Astrocyte of the spinal cord (primary cell): ENCODE measurements around the gene SERPINE2.

ENCODE experiments used
- DNase-seq: peaks from one replicate; pipeline ENCODE4 v3.0.0; 2011; ENCODE audit warnings: low read depth, low spot score
- H3K4me3 ChIP-seq: 2 replicates; pipeline ENCODE4 v1.5.1; 2011; ENCODE audit warnings: low read depth, mild to moderate bottlenecking, low read length, moderate library complexity
- in situ Hi-C: cut with HindIII; loops from 2 replicates; pipeline ENCODE4 v1.10.0; 2017; ENCODE audit warnings: low sequenced_read_pairs
- TF ChIP-seq, protein P1 (sequence below): IDR thresholded peaks from 2 replicates; pipeline ENCODE4 v1.5.1; 2012; ENCODE audit warnings: low read depth, mild to moderate bottlenecking, low read length, inconsistent platforms

SERPINE2 gene

DNA sequence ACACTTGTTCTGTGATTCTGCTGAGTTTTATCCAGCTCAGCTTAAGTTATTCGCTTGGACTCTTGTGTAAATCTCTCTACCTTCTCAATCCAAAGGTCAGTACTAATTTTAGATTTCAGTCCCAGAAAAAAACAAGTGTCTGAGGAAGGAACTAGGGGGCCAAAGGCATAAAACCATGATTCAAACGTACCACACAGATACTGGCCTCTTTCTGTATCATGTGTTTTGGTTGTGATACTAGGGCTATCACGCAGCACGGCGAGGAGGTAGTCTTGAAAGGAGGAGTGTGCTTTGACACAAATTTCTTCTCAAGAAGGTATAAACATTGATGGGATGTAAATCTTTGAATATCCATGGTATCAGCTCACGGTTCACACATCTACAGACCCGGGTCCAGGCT lies 8.3 kb downstream of the SERPINE2 start:
- H3K4me3 ChIP-seq: no peak overlapping the region
- TF ChIP-seq, protein P1, sequence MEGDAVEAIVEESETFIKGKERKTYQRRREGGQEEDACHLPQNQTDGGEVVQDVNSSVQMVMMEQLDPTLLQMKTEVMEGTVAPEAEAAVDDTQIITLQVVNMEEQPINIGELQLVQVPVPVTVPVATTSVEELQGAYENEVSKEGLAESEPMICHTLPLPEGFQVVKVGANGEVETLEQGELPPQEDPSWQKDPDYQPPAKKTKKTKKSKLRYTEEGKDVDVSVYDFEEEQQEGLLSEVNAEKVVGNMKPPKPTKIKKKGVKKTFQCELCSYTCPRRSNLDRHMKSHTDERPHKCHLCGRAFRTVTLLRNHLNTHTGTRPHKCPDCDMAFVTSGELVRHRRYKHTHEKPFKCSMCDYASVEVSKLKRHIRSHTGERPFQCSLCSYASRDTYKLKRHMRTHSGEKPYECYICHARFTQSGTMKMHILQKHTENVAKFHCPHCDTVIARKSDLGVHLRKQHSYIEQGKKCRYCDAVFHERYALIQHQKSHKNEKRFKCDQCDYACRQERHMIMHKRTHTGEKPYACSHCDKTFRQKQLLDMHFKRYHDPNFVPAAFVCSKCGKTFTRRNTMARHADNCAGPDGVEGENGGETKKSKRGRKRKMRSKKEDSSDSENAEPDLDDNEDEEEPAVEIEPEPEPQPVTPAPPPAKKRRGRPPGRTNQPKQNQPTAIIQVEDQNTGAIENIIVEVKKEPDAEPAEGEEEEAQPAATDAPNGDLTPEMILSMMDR: no peak
- DNase-seq: no peak
- in situ Hi-C loops: no loop called here

DNA sequence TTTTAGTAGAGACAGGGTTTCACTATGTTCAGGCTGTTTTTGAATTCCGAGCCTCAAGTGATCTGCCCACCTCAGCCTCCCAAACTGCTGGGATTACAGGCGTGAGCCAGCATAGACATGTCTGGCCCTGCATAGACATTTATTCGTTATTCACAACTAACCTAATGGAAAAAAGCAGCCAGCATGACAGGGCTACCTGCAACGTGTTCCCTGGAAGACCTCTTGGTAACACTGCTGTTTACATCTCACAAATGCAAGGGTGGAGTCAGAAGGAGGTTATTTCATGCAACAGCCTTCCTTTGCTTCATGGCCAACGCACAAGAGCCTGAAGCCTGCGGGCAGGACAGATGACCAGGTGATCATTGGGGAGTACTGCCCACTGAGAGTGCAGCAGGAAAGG lies 9.2 kb downstream of the SERPINE2 start:
- TF ChIP-seq, protein P1: no peak
- in situ Hi-C loops: no loop called here
- no peak overlapping the region for H3K4me3 ChIP-seq
- DNase-seq: no peak

DNA sequence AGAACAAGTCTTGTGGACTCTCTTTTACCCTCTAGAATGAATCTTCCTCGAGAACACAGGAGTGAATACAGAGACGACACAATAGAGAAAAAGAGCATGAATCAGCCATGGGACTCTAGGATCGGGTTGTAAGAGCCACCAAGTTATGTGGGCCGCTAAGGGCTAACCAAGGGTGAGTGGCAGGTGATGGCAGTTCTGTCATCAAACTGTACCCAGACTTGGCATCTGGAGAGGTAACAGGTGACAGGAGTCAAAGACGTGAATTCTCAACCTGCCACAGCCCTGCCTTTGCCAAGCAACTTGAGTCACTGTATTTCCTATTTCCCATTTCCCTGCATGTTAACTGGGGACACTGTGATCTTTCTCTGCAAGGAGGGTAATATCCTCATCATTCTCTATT lies 11.2 kb downstream of the SERPINE2 start:
- DNase-seq: no peak
- TF ChIP-seq, protein P1: no peak
- in situ Hi-C loops: no loop called here
- H3K4me3 ChIP-seq: no peak overlapping the region

DNA sequence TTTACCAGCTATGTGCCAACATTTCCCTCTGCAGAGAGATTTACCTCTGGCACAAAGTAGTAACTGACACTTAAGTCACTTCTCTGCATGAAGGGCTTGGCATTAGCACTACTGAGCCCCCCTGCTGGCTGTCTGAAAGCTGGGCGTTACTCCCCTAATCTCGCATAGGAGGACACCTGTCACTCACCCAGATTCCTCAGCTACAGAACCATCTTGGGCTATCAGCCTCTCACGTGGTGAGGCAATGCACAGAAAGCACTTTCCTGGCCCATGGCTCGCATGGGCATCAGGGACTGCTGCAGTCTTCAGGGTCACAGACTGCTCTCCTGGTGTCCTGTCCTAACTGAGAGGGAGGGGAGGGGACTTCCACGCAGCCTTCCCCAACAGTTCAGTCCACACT lies 12.0 kb downstream of the SERPINE2 start:
- TF ChIP-seq, protein P1: no peak
- in situ Hi-C loops: no loop called here
- no peak overlapping the region for H3K4me3 ChIP-seq
- no peak for DNase-seq

DNA sequence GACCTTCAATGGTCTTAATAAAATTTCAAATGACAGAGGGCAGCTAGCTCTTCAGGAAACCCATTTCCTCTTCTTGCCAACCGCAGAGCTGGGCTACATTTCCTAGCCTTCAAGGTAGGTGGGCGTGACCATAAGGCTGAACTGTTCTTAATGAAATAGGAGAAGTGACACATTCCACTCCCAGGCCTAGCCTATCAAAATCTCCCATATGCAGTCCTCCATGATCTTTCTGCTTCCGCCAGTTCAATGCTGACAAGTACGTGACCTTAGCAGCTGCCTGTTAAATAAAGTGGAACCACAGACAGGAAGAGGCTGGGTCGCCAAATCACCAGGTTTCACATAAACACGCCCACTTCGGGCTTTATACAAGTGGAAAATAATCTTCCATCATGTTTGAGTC lies 13.2 kb downstream of the SERPINE2 start:
- in situ Hi-C loops: no loop called here
- TF ChIP-seq, protein P1: no peak
- no peak overlapping the region for H3K4me3 ChIP-seq
- no peak for DNase-seq

DNA sequence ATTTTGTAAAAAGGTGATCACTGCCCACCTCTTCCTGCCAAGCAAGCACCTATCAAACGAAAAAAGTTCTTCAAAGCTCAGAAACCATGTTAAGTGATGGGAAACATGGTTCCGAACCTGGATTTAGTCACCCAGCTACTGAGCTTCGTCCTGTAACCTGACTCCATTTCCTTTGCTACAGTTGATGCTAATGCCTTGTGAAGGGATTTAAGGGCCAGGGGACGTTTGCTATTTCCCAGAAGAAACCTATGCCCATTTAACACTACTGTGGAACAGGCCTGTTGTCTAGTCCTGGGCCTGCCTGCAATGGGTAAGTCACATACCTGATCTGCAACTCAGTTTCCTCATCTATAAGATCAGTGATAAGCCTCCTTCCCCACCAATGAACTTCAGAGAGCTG lies 14.8 kb downstream of the SERPINE2 start:
- no peak overlapping the region for H3K4me3 ChIP-seq
- TF ChIP-seq, protein P1: no peak
- in situ Hi-C loops: no loop called here

DNA sequence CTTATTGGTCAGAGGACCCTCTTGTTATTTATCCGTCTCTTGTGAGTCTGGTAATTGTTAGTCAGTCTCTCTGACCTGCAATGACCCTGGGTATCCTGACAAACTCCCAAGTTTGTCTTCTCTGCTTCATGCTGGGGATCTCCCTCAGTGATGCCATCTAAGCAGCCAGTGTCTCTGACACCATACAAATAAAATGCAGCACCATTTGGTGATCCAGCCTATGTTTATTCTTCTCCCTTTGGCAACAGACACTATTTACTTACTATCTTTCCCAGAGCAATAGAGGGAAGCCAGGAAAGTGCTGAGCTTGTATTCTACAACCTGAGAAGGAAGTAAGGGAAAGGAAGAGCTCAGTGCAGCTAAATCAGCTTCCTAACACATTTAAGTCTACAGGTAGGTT lies 15.9 kb downstream of the SERPINE2 start:
- H3K4me3 ChIP-seq: no peak overlapping the region
- in situ Hi-C loops: no loop called here
- DNase-seq: peak; percentile 50
- TF ChIP-seq, protein P1: no peak

More for the DNA sequence above, 14.8 kb downstream of the SERPINE2 start:
- DNase-seq: no peak
